Smooth muscle cell (in vitro differentiated cells): Measurements from ENCODE around the gene SLC9A8. TPM values are rescaled to one million over a fixed set of nuclear protein-coding genes. Genes with fewer than 3 reads are reported as not detected.
"Not testable (repeated sequence)": the region's sequence is repeated elsewhere in the genome, so short reads cannot be mapped to it uniquely, and the experiment has no call there.

Experiments used
- DNase-seq: peaks from one replicate; lab custom pipeline; 2025; ENCODE audit not compliant: unreplicated experiment; lab: John Stamatoyannopoulos, UW
- H2AFZ ChIP-seq: fragments of 200-600 bp; sonication (generic); 2 replicates; pipeline ENCODE4 v1.6.0; 2016; ENCODE audit warnings: antibody characterized with exemption, low read depth, mild to moderate bottlenecking
- H3F3A ChIP-seq: fragments of 200-600 bp; sonication (generic); 2 replicates; pipeline ENCODE4 v1.6.0; 2017; ENCODE audit warnings: antibody characterized with exemption, low read depth
- H3K27ac ChIP-seq: fragments of 200-600 bp; sonication (generic); 2 replicates; pipeline ENCODE4 v1.5.1; 2016; ENCODE audit warnings: low read depth, mild to moderate bottlenecking
- H3K27me3 ChIP-seq: fragments of 200-600 bp; sonication (generic); 2 replicates; pipeline ENCODE4 v1.6.1; 2016; ENCODE audit warnings: low read depth, mild to moderate bottlenecking
- H3K36me3 ChIP-seq: fragments of 200-600 bp; sonication (generic); 2 replicates; pipeline ENCODE4 v1.5.1; 2016; ENCODE audit warnings: low read depth
- H3K4me1 ChIP-seq: fragments of 200-600 bp; sonication (generic); 2 replicates; pipeline ENCODE4 v1.5.1; 2016; ENCODE audit warnings: low read depth
- H3K4me2 ChIP-seq: fragments of 200-600 bp; sonication (generic); 2 replicates; pipeline ENCODE4 v1.6.0; 2016; ENCODE audit warnings: mild to moderate bottlenecking
- H3K4me3 ChIP-seq: fragments of 200-600 bp; sonication (generic); 2 replicates; pipeline ENCODE4 v1.5.1; 2016; ENCODE audit warnings: mild to moderate bottlenecking
- H3K79me2 ChIP-seq: fragments of 200-600 bp; sonication (generic); 2 replicates; pipeline ENCODE4 v1.6.0; 2016; ENCODE audit warnings: low read depth, mild to moderate bottlenecking
- H3K9ac ChIP-seq: fragments of 200-600 bp; sonication (generic); 2 replicates; pipeline ENCODE4 v1.6.0; 2016; ENCODE audit warnings: low read depth
- H3K9me3 ChIP-seq: fragments of 200-600 bp; sonication (generic); replicated peaks from 2 replicates; pipeline ENCODE4 v1.5.1; 2016; ENCODE audit warnings: low read depth
- H4K20me1 ChIP-seq: fragments of 200-600 bp; sonication (generic); 2 replicates; pipeline ENCODE4 v1.6.0; 2016; ENCODE audit warnings: low read depth
- CTCF ChIP-seq: fragments of 200-600 bp; sonication (generic); IDR thresholded peaks from 2 replicates; pipeline ENCODE4 v1.5.1; 2017; ENCODE audit warnings: borderline replicate concordance, mild to moderate bottlenecking, antibody characterized with exemption; ENCODE audit not compliant: insufficient read depth, poor library complexity, severe bottlenecking
- WGBS: methylation state at CpG from one replicate; pipeline ENCODE4 v1.1.7; 2016; ENCODE audit warnings: low lambda C conversion rate; 5-methylcytosine and 5-hydroxymethylcytosine counted together
- polyA plus RNA-seq: library from polyadenylated mRNA; unstranded; fragments of >200 nt; fragmentation: Nextera tagmentation; extraction: Ambion mirVana; gene quantifications from 2 replicates; pipeline ENCODE4 v1.2.1, GENCODE V29; 2016
- total RNA-seq: library from RNA; depleted of rRNA; stranded (reverse); fragments of >200 nt; gene quantifications from 2 replicates; pipeline ENCODE4 v1.2.3, GENCODE V29; 2014

SLC9A8 gene
- total and polyA plus RNA-seq, 2 experiments from 2014 or later: 2.2 to 4.5 TPM

GRCh38 chr20:49799698-49800097 lies 12.9 kb upstream of the SLC9A8 start:
- no peak for TF ChIP-seq CTCF
- Histone ChIP-seq H3K36me3 (no peaks in the 10 kb centered on the region), H3K27me3 (no peaks in the 10 kb centered on the region), H2AFZ (no peak overlapping the region), H3K4me1 (no peaks in the 10 kb centered on the region), H3K4me2 (no peak overlapping the region), H3K79me2 (no peaks in the 10 kb centered on the region), H3K27ac (no peak overlapping the region), H3K9ac (no peak overlapping the region), H3F3A (no peaks in the 10 kb centered on the region), H3K4me3 (no peak overlapping the region), H4K20me1 (no peaks in the 10 kb centered on the region), H3K9me3 (no peaks in the 10 kb centered on the region)
- WGBS: 96% methylated on average over 8 of the region's 8 CpGs
- no peak for DNase-seq

GRCh38 chr20:49803418-49803817 lies 9.2 kb upstream of the SLC9A8 start:
- H2AFZ ChIP-seq: no peak overlapping the region
- H3K4me1 ChIP-seq: no peaks in the 10 kb centered on the region
- H3K9ac ChIP-seq: no peak overlapping the region
- no peaks in the 10 kb centered on the region for H3K36me3 ChIP-seq
- no peak for DNase-seq
- H3K9me3 ChIP-seq: no peaks in the 10 kb centered on the region
- 91% methylated on average over 1 of the region's 1 CpG for WGBS
- no peak for TF ChIP-seq CTCF
- H3K4me2 ChIP-seq: no peak overlapping the region
- no peak overlapping the region for H3K27ac ChIP-seq
- no peaks in the 10 kb centered on the region for H4K20me1 ChIP-seq
- no peak overlapping the region for H3K4me3 ChIP-seq
- no peaks in the 10 kb centered on the region for H3F3A ChIP-seq
- H3K79me2 ChIP-seq: no peaks in the 10 kb centered on the region
- H3K27me3 ChIP-seq: no peaks in the 10 kb centered on the region

- no peaks in the 10 kb centered on the region for H4K20me1 ChIP-seq
- no peak overlapping the region for H3K9ac ChIP-seq
- H3K4me2 ChIP-seq: no peak overlapping the region
- TF ChIP-seq CTCF: no peak
- H3K4me1 ChIP-seq: no peaks in the 10 kb centered on the region
- H3K36me3 ChIP-seq: no peaks in the 10 kb centered on the region
- H3K4me3 ChIP-seq: no peak overlapping the region
- no peaks in the 10 kb centered on the region for H3K9me3 ChIP-seq
- no peak overlapping the region for H3K27ac ChIP-seq
- no peak for DNase-seq
- WGBS: 92% methylated on average over 3 of the region's 3 CpGs
- no peaks in the 10 kb centered on the region for H3F3A ChIP-seq
- no peaks in the 10 kb centered on the region for H3K79me2 ChIP-seq
- H3K27me3 ChIP-seq: no peaks in the 10 kb centered on the region
- no peak overlapping the region for H2AFZ ChIP-seq
Measured at GRCh38 chr20:49804364-49804763, 8.3 kb upstream of the SLC9A8 start.

- H3K4me1 ChIP-seq, H3K79me2 ChIP-seq, H3K9ac ChIP-seq, H4K20me1 ChIP-seq, H3K27me3 ChIP-seq, H3K4me2 ChIP-seq, H3K36me3 ChIP-seq, H2AFZ ChIP-seq, DNase-seq, H3F3A ChIP-seq, H3K27ac ChIP-seq, H3K4me3 ChIP-seq, H3K9me3 ChIP-seq: not testable (repeated sequence)
- WGBS: 84% methylated on average over 11 of the region's 11 CpGs
Measured at GRCh38 chr20:49805224-49805876, 7.3 kb upstream of the SLC9A8 start.
